GM12878 (cell line): Measurements from ENCODE around the gene TMED6. TPM values are rescaled to one million over a fixed set of nuclear protein-coding genes. Genes with fewer than 3 reads are reported as not detected.

ENCODE experiments used
- ATAC-seq: fragments of 200-7000 bp; cut with Tn5 transposase; 3 replicates; pipeline ENCODE4 v1.9.1; 2020; ENCODE audit warnings: mild to moderate bottlenecking, moderate library complexity
- BruUV-seq: library from RNA; stranded (reverse); fragments of 400-500 nt; replicated peaks from 2 replicates; lab custom pipeline; 2021; lab: Mats Ljungman, UMichigan
- CTCF ChIA-PET: fragments of 300-600 bp; sonication (Branson Sonifier 250); formaldehyde crosslinking; extraction: SDS; loops from one replicate; lab custom pipeline; 2021; ENCODE audit warnings: inconsistent platforms; lab: Yijun Ruan, JAX
- POLR2A ChIA-PET: fragments of 350-600 bp; formaldehyde crosslinking; extraction: SDS; loops from one replicate; lab custom pipeline; 2021; ENCODE audit warnings: inconsistent platforms; lab: Charles Lee
- RAD21 ChIA-PET: fragments of 300-600 bp; sonication (Branson Sonifier 250); formaldehyde crosslinking; loops from one replicate; lab custom pipeline; 2023; ENCODE audit warnings: antibody characterized with exemption; ENCODE audit not compliant: unreplicated experiment; lab: Charles Lee
- SMC1A ChIA-PET: fragments of 300-600 bp; sonication (Branson Sonifier 250); formaldehyde crosslinking; loops from one replicate; lab custom pipeline; 2023; ENCODE audit not compliant: unreplicated experiment, uncharacterized antibody; lab: Charles Lee
- DNase-seq: peaks from one replicate; pipeline ENCODE4 v3.0.0-alpha.2; 2011; ENCODE audit warnings: low read depth, low spot score
- FAIRE-seq: peaks from 3 replicates; lab custom pipeline; 2011; peaks lifted over from hg19 to GRCh38; lab: Jason Lieb, UNC
- H2AFZ ChIP-seq: 2 replicates; pipeline ENCODE4 v1.6.0; 2011; ENCODE audit warnings: low read depth, low read length, control low read depth; ENCODE audit not compliant: control insufficient read depth
- H3K27ac ChIP-seq: 2 replicates; pipeline ENCODE4 v1.5.1; 2011; ENCODE audit warnings: control low read depth; ENCODE audit not compliant: control insufficient read depth, insufficient read depth
- H3K27me3 ChIP-seq, 2 experiments: replicated peaks in 1 of 2; 2 replicates each; pipeline versions ENCODE4 v1.6.0 to v1.6.1; 2011; ENCODE audit warnings: low read length in 1 of 2; ENCODE audit not compliant: control insufficient read depth in 2 of 2, insufficient read depth in 2 of 2
- H3K36me3 ChIP-seq, 2 experiments: 2 replicates each; pipeline ENCODE4 v1.5.1; 2011; ENCODE audit warnings: low read length in 1 of 2; ENCODE audit not compliant: control insufficient read depth in 2 of 2, insufficient read depth in 2 of 2
- H3K4me1 ChIP-seq: 2 replicates; pipeline ENCODE4 v1.6.1; 2011; ENCODE audit warnings: mild to moderate bottlenecking, low read length, moderate library complexity, mixed read lengths; ENCODE audit not compliant: control insufficient read depth, insufficient read depth
- H3K4me2 ChIP-seq: 2 replicates; pipeline ENCODE4 v1.6.0; 2011; ENCODE audit warnings: control low read depth; ENCODE audit not compliant: control insufficient read depth, insufficient read depth
- H3K4me3 ChIP-seq: fragments of 200-600 bp; sonication (generic); 2 replicates; pipeline ENCODE4 v1.5.1; 2016
- H3K79me2 ChIP-seq: 2 replicates; pipeline ENCODE4 v1.6.0; 2011; ENCODE audit warnings: low read length; ENCODE audit not compliant: control insufficient read depth, insufficient read depth
- H3K9ac ChIP-seq: 2 replicates; pipeline ENCODE4 v1.8.0; 2011; ENCODE audit warnings: low read length, control low read depth, mixed read lengths; ENCODE audit not compliant: control insufficient read depth, insufficient read depth
- H3K9me3 ChIP-seq: replicated peaks from 3 replicates; pipeline ENCODE4 v1.5.1; 2011; ENCODE audit warnings: mild to moderate bottlenecking, low read length; ENCODE audit not compliant: control insufficient read depth, insufficient read depth
- H4K20me1 ChIP-seq: 2 replicates; pipeline ENCODE4 v1.6.0; 2011; ENCODE audit not compliant: control insufficient read depth, insufficient read depth
- E2F4 ChIP-seq: IDR thresholded peaks from 2 replicates; pipeline ENCODE4 v1.6.1; 2012; ENCODE audit warnings: low read depth, low read length, improper control_type of control experiment
- EP300 ChIP-seq, 2 experiments: fragments of 150-350 bp in 1 of 2; IDR thresholded peaks; 2 replicates each; pipeline ENCODE4 v1.6.1; 2011 to 2012; ENCODE audit warnings: low read depth in 2 of 2, low read length in 2 of 2, borderline replicate concordance in 1 of 2, improper control_type of control experiment in 1 of 2, inconsistent platforms in 1 of 2; ENCODE audit not compliant: control insufficient read depth in 1 of 2
- GATAD2B ChIP-seq: fragments of 450-650 bp; conservative IDR thresholded peaks from 2 replicates; pipeline ENCODE4 v1.6.1; 2017; ENCODE audit warnings: low read depth, mild to moderate bottlenecking, moderate library complexity
- IRF4 ChIP-seq: IDR thresholded peaks from 2 replicates; pipeline ENCODE4 v1.6.1; 2011; ENCODE audit warnings: low read depth, low read length
- RAD21 ChIP-seq: IDR thresholded peaks from 2 replicates; pipeline ENCODE4 v1.6.1; 2011; ENCODE audit warnings: mild to moderate bottlenecking, low read depth, low read length, moderate library complexity; ENCODE audit not compliant: insufficient read depth
- RUNX3 ChIP-seq: IDR thresholded peaks from 2 replicates; pipeline ENCODE4 v1.6.1; 2012; ENCODE audit warnings: low read length, inconsistent platforms
- USF1 ChIP-seq: IDR thresholded peaks from 2 replicates; pipeline ENCODE4 v1.6.1; 2011; ENCODE audit warnings: borderline replicate concordance, low read depth, mild to moderate bottlenecking, moderate library complexity, mixed read lengths, low read length; ENCODE audit not compliant: insufficient read depth; ENCODE audit errors: extremely low read length
- ZNF592 ChIP-seq: fragments of 450-650 bp; IDR thresholded peaks from 2 replicates; pipeline ENCODE4 v1.6.1; 2017; ENCODE audit warnings: mild to moderate bottlenecking, moderate library complexity
- WGBS: methylation state at CpG from one replicate; pipeline ENCODE4 v1.1.6; 2016; ENCODE audit warnings: low lambda C conversion rate; ENCODE audit not compliant: insufficient replicate concordance, insufficient coverage; ENCODE audit errors: missing lambda C conversion rate; 5-methylcytosine and 5-hydroxymethylcytosine counted together
- in situ Hi-C: fragments of 300-500 bp; cut with MboI; formaldehyde crosslinking; loops from 9 replicates; pipeline ENCODE4 v1.14.3; 2018; ENCODE audit warnings: mixed read lengths
- intact Hi-C: fragments of 100-400 bp; cut with micrococcal nuclease; formaldehyde crosslinking; loops from one replicate; pipeline ENCODE4 v1.14.2; 2022; ENCODE audit not compliant: unreplicated experiment
- polyA plus RNA-seq, 11 experiments: library from polyadenylated mRNA; depleted of rRNA in 4 of 11; unstranded in 6 of 11; stranded (reverse) in 5 of 11; fragments of >200 nt; fragmentation: Nextera tagmentation in 4 of 11; fragmentation: Illumina TruSeq in 1 of 11; extraction: Ambion mirVana in 4 of 11; extraction: Trizol in 1 of 11; gene quantifications; 1 replicate in 1 of 11; 2 replicates in 10 of 11; pipeline versions ENCODE4 v1.2.1 to v1.2.3, GENCODE V29; 2011 to 2016; ENCODE audit warnings: inconsistent platforms in 2 of 11, missing spikeins in 2 of 11, low read depth in 1 of 11
- total RNA-seq, 4 experiments: library from RNA; depleted of rRNA in 3 of 4; stranded (reverse); fragments of >200 nt in 3 of 4; fragmentation: Illumina TruSeq in 1 of 4; extraction: Trizol in 1 of 4; gene quantifications; 2 replicates each; pipeline versions ENCODE4 v1.2.1 to v1.2.3, GENCODE V29; 2013 to 2021

Gene TMED6
- total and polyA plus RNA-seq, 10 of the 15 experiments (the other 5 are each of a cell fraction or from before 2014, with no cell fraction given): 0.27 to 1.7 (median 0.78) TPM

GRCh38 chr16:69367980-69368379 lies 16.4 kb upstream of the TMED6 start:
- no peaks in the 10 kb centered on the region for H4K20me1 ChIP-seq
- H3K36me3 ChIP-seq: peaks cover 18 to 41% of the 10 kb centered on the region in 2 experiments
- intact Hi-C loops: no loop called here
- RAD21 ChIA-PET: no interaction called here
- WGBS: 93% methylated on average over 7 of the region's 7 CpGs
- no peak overlapping the region for H3K4me2 ChIP-seq
- H3K79me2 ChIP-seq: no peaks in the 10 kb centered on the region
- no peak for FAIRE-seq
- BruUV-seq: no TSS peak
- in situ Hi-C loops: no loop called here
- H3K9me3 ChIP-seq: no peaks in the 10 kb centered on the region
- DNase-seq: no peak
- H3K4me3 ChIP-seq: no peak overlapping the region
- POLR2A ChIA-PET: no interaction called here
- H3K4me1 ChIP-seq: no peaks in the 10 kb centered on the region
- SMC1A ChIA-PET: no interaction called here
- ATAC-seq: no peak
- H2AFZ ChIP-seq: no peak overlapping the region
- H3K27me3 ChIP-seq: no peaks in the 10 kb centered on the region
- CTCF ChIA-PET: no interaction called here
- no peak overlapping the region for H3K9ac ChIP-seq
- TF ChIP-seq GATAD2B: no peak
- TF ChIP-seq E2F4: no peak
- H3K27ac ChIP-seq: no peak overlapping the region

- H2AFZ ChIP-seq: no peak overlapping the region
- CTCF ChIA-PET: interaction anchor here (1.0 kb wide), 1 partner anchor 18 kb away, joined by 3 read pairs; no protein-coding TSS in a partner anchor
- H3K79me2 ChIP-seq: no peaks in the 10 kb centered on the region
- 89% methylated on average over 7 of the region's 7 CpGs for WGBS
- in situ Hi-C loops: no loop called here
- no peak overlapping the region for H3K27ac ChIP-seq
- BruUV-seq: no TSS peak
- no peaks in the 10 kb centered on the region for H3K9me3 ChIP-seq
- RAD21 ChIA-PET: no interaction called here
- H3K4me1 ChIP-seq: no peaks in the 10 kb centered on the region
- H3K4me2 ChIP-seq: no peak overlapping the region
- SMC1A ChIA-PET: interaction anchor here (1.1 kb wide), 1 partner anchor 11 kb away, joined by 3 read pairs; no protein-coding TSS in a partner anchor
- intact Hi-C loops: no loop called here
- FAIRE-seq (no peak), ATAC-seq (no peak), DNase-seq (no peak)
- H4K20me1 ChIP-seq: no peaks in the 10 kb centered on the region
- peaks cover 18 to 41% of the 10 kb centered on the region in 2 experiments for H3K36me3 ChIP-seq
- H3K4me3 ChIP-seq: no peak overlapping the region
- TF ChIP-seq USF1 (no peak), EP300 (IDR thresholded peaks at IDR 0.05; ENCODE audit: borderline replicate concordance in 1 of 2, control insufficient read depth in 1 of 2, low read depth in 2 of 2, low read length in 2 of 2) (no peak), ZNF592 (no peak), RUNX3 (no peak), IRF4 (no peak), RAD21 (no peak)
- H3K27me3 ChIP-seq: no peaks in the 10 kb centered on the region
- H3K9ac ChIP-seq: no peak overlapping the region
- POLR2A ChIA-PET: no interaction called here
Measured at GRCh38 chr16:69366431-69366830, 14.8 kb upstream of the TMED6 start.
